NCI-H2107 (cell line): Measurements from ENCODE around the gene GCA.

Experiments
- DNase-seq: peaks from one replicate; lab custom pipeline; 2025; lab: John Stamatoyannopoulos, UW

Gene GCA

DNA sequence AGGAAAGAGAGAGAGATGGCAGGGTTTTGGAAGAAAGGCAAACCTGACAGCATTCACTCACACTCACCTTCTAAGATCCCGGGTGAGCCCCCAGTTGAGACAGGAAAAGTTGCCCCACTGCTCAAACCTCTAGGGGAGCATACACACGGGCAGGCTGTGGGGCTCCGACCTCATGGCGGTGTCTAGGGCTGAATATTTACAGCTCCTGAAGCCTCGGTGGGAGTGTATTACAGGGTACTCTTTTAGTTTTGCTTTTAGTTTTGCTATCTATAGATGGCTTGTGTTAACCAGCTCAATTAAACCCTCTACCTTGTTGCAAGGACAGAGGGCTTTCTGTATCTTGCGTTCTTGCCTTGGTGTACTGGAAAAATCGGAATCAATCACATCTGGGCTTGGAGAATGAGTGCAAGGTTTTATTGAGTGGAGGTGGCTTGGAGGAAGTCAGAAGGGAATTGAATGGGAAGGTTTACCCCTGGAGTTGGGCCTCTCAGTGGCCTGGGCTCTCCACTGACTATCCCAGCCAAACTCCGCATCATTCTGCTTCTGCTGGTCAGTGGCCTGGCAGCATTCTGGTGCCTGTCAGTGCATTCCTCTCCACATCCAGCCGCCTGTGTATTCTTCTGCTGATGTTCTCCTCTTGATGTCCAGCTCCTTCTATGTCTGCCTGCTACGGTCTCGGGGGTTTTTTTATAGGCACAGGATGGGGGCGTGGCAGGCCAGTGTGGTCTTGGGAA lies 15.3 kb upstream of the GCA start:
- DNase-seq: no peak

DNA sequence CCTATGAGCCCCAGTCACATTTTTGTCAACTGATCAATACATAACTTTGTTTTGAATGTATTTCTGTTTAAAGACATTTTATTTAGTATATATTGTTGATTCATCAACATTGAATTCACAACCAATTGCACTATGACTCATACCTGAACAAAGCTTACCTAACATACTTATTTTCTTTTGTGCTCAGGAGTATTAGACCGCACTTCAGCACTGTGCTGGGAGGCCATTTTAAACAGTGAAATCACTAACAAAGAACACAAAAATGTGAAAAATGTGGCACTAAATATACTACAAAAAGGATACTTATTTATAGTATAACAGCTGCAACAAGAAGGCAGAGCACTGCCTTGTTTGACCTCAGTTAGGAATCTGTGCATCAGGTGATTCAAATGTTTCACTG lies 13.1 kb upstream of the GCA start:
- no peak for DNase-seq

GRCh38 chr2:162333968-162334367 lies 10.0 kb upstream of the GCA start:
- no peak for DNase-seq

DNA sequence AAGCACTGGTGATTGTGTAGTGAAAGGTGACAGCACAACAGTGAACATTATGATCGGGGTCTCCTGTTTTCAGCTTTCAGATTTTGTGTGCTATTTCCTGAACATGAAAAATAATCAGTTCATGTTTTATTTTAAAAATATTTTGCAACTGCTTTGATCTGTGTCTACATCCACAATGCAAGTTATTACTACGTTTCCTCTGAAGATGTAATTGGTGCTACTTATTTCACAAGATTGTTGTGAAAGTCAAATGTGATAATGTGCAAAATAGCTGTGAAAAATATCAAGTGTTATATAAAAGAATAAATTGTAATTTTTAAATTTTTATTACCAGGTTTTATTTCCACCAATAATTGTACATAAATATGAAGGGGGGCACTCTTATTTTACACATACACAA lies 6.1 kb upstream of the GCA start:
- no peak for DNase-seq

DNA sequence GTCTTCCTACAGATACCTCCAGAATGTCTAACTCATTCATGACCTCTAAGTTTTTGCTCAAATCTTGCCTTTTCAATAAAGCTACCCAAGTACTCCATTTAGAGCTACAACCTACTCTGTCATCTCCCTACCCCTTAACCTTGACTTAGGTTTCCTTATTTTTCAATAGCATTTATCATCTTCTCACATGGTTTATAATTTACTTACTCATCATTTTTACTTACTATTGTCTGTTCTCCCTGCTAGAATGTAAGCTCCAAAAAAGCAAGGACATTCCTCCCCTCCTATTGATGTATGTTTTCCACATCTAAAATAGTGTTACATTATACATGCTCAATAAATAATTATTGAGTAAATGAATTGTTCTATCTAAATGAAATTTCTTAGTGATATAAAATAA lies 3.1 kb upstream of the GCA start:
- no peak for DNase-seq

GRCh38 chr2:162342321-162342720 lies 1.6 kb upstream of the GCA start:
- no peak for DNase-seq

- DNase-seq: no peak
Measured at GRCh38 chr2:162342841-162343240, 1.1 kb upstream of the GCA start.

- no peak for DNase-seq
Measured at GRCh38 chr2:162343492-162343823, 474 bp upstream of the GCA start.

- DNase-seq: no peak
Measured at GRCh38 chr2:162344617-162344950, 652 bp downstream of the GCA start.

DNA sequence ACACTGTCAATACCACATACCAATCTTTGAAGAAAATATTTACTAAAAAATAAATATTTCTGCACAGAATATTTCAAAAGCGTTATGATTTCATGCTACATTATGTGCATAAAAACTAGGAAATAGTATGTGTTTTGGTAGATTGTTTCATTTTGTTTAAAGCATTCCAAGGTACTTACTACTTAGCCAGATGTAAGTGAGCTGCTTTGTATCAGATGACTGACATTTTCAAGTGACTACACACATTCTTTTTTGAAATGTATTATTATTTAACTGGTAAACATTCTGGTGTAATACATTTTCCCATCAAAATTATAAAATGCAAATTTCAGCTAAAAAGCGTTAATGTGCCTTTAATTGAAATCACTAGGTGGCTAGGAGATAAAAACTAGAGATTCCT lies 21.5 kb downstream of the GCA start:
- DNase-seq: no peak

DNA sequence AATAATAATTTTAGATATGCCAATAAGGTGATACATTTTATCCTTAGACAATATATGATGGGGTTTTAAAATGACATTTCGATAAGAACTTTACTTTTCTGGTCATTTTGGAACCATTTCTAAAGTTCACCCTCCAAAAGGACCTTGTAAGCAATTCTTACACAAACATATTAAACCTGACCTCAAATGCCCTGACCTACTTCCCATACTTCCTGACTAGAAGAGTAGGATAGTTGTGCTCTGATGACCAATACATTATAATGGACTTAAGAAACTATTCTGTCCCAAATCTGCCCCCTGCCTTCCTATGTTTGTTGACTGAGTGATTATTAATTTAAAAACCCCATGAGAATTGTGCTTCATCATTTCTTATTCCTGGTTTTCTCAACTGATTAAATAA lies 24.6 kb downstream of the GCA start:
- DNase-seq: no peak

DNA sequence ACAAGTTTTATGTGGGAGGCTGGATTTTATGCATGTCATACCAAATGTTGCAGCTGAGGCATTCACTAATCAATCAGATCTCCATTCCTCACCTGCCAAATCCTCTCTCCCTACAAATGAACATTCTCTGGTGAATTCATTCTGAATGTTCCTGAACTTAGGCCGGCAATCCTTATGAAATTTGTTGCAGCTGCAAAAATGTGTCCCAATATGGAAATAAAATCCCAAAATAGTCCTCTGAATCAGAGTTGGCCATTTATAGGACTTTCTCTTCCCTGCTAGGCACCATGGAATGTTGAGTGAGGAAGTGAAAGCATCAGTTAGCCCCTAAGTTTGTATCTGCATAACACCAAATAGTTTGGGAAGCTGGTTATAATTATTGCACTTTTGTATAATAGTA lies 25.6 kb downstream of the GCA start:
- DNase-seq: no peak

- no peak for DNase-seq
Measured at GRCh38 chr2:162370931-162371330, 27.0 kb downstream of the GCA start.

DNA sequence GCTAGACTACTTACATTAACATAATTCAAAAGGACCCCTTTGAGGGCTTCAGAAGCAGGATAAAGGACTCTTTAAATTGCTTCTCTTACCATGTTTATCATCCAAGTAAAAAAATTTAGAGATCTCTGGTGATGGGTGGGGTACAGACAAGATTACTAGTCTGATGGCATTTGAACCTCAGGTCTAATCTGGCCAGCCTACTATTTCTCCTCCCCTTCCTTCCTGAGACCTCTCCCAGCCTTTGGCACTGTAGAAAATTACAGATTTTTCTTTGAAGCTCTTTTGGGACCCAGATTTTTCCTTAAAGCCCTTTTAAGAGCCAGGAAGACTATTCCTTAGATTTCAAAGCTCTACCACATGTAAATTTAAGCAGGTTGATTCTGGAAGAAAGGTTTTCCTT lies 28.9 kb downstream of the GCA start:
- DNase-seq: no peak

GRCh38 chr2:162379719-162380580 lies 36.0 kb downstream of the GCA start:
- DNase-seq: no peak

GRCh38 chr2:162381851-162382250 lies 37.9 kb downstream of the GCA start:
- no peak for DNase-seq

GRCh38 chr2:162382278-162382677 lies 38.3 kb downstream of the GCA start:
- DNase-seq: no peak

- DNase-seq: no peak
Measured at GRCh38 chr2:162385536-162385935, 41.6 kb downstream of the GCA start.

DNA sequence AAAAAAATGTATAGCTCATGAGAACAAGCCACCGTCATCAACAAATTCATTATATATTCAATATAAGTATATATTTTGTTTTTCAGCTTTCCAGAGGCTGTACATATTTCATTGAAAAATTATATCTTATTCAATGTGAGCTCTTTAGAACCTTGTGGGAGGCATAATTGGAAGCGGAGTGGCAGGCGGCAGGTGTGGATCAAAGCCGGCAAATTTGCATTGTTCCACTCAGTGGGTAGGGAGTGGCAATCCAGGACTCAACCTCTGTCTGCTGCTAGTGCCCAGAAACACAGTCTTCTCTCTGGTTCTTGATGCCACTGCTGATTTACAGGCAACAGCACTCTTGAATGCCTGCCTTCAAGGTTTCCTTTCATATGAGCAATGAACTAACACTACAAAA lies 46.9 kb downstream of the GCA start:
- DNase-seq: no peak

GRCh38 chr2:162400336-162400735 lies 56.4 kb downstream of the GCA start:
- DNase-seq: no peak

DNA sequence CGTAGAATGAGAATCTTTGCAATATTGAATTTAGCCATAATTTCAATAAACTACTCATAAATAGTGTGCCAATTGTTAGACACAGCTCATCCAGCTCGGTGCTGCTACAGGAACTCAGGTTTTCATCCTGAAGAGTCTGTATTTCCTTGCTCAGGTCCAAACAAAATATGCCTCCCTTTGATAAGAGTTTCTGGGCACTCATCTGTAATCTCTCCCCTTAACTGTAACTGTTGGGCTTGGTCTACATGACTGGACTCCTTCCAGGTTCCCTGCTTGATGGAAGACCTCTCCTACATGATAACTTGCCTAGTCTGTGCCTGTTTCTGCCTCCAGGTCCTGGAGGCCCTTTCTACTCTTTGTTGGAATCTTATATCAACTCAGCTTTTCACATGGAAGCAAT lies 57.9 kb downstream of the GCA start:
- DNase-seq: no peak

GRCh38 chr2:162403884-162404283 lies 60.0 kb downstream of the GCA start:
- no peak for DNase-seq
